Activated CD8-positive, alpha-beta memory T cell treated with anti-CD3 and anti-CD28 coated beads for 4 hours (primary cell): ENCODE data around the gene RAB34.
A peak's percentile ranks its signal among the peaks of the same experiment; 100 is the strongest.

ENCODE experiments used
- DNase-seq, 2 donors: peaks; one replicate each; pipeline ENCODE4 v3.0.0-alpha.2; 2020; ENCODE audit warnings: low read depth in 2 of 2

RAB34 gene

DNA sequence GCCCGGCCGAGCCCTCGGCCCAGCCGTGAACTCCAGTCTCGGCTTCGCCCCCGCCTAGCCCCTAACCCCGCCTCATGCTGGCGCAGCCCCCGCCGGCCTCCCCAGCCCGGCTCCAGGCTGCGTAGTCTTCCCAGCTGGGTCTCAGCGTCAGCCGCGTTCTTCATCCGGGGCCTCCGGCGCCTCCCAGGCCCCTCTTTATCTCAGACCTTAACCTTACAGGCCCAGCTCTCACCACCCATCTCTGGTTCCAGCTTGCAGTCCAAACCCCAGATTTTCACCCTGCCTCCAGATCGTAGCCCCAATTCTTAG is 6.0 kb downstream of the RAB34 start, which contains the start of gene PROCA1:
TSS of gene PROCA1 (minus strand) at position 166 of the 309 bp plus-strand sequence. CDS start 228 bp downstream, outside the sequence.
- no peak for DNase-seq

DNA sequence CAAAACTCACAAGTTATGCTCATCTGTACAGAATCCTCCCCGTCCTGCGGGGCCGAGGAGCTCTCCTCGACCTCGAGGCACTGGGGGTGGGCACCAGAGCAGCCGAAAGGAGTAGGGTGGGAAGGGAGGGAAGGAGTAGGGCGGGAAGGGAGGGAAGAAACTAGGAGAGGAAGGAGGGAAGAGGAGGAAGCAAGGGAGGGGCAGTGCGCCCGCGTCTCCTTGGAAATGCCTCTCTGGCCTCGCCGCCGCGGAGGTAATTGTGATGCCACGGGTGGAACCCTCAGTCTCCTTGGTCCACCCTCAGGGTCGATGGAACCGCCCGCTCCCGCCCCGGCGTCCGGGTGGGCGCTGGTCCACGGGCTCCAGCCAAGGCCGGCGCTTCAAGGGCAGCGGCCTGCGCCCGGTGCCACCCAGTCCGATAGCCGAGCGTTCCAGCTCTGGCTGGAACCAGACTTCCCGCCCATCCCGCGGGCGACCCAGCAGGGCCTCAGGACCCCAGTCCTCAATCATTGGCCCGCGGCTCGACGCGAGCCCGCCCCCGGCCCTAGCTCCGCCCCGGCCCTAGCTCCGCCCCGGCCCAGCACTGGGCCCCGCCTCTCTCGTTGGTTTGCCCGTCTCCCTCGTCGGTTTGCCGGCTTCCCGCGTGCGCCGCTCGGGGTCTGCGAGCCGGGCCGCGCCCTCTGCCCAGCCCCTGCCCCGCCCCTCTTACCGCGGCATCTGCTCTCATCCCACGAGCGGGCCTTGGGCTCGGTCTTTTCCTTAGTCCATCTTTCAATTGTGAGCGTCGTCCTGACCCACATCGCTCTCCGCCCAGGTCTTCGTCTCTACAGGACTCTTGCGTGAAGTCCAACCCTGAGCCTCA is 6.6 kb downstream of the RAB34 start:
- peak; percentile 72 to 76 for DNase-seq

DNA sequence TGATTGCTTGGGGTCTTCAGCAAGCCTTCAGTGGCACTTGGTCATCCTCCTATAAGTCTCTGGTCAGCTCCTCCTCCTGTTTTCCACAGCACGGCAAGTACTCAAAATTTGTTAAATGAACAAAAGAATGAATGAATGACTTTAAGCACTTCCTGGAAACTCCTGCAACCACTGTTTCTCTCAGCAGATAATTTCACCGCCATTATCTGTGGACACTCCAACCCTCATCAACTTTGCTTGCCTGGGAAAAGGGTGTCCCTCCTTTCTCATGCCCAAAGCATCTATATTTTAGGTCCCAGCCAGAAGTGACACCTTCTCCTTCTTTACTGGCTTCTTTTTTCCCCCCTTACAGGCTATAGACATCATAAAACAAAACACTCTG is 10.3 kb downstream of the RAB34 start:
- no peak for DNase-seq

DNA sequence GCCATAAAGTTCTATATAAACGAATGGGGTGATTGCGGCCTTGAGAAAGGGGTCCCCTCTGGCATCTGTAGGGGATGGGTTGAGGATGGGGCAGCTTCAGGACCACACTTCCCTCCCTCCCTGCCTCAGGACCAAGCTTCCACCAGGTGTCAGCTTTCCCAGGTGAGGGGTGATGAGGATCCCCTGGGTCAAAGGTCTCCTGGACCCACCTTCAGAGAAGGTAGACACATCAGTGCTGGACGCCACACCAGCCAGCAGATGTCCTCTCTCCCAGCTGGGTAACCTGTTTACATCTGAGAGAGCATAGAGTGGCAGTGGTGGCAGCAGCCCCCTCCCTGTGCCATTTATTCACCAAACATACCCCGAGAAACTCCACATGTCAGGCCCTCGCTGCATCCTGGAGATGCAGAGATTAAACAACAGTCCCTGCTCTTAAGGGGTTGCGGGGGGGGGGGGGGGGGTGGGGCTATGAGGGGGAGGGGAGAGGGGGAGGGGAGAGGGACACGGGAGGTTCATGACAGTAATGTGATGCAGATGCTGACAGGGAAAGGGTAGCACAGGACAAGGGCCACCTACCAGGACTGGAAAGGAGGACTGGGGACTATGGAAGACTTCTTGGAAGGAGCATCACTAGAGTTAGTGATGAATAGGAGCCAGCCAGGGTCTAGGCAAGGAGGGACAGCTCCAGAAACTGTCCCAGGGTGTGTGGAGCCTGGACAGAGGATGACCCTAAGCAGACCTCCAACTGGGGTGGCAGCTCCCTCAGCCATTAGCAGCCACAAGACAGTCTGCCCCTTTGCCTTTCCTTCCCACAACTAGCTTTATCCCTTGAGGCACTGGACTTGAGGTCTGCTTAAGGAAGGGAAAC is 11.0 kb downstream of the RAB34 start:
- DNase-seq, result no peak

DNA sequence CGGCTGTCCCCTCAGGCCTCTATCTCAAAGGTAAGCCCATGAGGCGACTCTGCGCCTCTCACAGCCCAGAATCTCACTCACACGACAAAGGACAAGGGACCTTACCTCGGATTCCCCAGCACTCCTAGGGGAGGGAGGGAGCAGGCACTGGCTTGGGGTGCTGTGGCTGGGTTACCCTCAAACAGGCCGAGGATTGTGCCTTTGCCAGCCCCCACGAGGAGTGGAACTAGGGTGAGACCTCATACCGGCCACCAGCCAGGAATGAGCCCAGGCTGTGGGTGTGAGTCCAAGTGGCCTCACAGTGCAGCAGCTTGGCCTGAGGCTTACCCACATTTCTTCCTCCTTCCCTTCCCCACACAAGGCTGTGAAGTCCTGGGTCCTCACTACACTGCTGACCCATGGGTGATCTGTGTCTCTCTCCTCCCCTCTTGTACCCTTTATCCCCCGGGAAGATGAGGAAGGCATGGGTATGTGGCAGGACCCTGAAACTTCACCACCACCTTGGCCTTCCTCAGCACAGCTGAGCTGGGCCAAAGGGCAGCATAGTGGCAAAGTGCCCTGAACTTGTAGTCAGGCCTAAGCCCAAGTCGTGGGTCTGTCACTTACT is 11.8 kb downstream of the RAB34 start:
- no peak for DNase-seq

DNA sequence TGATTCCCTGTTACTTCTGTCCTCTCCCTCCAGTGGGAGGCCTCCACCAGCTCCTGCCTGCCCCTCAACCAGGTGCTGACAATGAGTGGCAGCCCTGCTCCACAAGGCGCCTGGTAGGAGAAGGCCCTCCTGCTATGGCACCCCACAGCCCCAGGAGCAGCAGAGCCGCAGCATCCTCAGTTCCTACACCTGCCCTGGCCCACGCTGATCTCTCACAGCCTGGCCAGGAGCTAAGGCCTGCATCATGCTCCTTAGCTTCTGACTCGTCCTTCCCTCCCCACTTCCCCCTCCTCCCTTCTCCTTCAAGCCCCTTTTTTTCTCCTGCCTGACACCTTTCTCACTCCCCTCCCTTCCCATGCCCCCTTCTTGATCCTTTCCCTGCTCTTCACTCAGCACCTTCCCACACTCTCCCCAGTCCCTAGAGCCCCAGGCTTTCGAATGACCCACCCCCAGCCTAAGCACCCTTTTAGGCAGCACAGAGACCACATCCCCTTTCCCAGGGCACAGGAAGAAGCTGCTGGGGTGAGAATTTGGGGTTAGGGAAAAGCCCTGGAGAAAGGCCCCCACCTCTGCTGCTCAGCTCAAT is 12.5 kb downstream of the RAB34 start:
- no peak for DNase-seq

DNA sequence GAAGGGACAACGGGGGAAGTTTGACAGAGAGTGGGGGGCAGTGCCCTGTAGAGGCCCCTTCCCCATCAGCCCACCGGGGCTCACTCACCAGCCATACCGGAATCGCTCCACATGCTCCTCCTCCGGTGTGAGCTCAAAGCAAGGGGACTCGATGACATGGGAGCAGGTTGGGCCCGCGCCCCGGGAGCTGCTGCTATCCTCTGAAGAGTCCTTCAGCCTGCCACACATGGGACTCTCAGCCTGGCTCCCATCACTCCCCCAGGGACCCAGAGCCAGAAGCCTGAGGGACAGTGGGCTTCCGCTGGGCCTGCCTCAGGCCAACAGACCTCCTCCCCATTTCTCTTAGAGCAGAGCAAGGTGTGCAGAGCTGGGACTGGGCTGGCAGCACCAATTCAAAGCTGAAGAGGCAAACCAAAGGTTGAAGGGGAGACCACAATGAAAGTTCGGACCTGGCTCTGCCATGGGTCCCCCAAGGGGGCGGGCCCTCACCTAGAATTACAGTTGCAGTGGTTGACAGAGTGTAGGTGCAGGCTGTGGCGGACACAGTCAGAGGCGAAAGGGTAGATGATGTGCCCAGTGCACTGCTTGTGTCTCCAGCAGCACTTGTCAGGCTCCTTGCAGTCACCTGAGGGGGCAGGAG is 13.3 kb downstream of the RAB34 start:
- DNase-seq, result no peak

DNA sequence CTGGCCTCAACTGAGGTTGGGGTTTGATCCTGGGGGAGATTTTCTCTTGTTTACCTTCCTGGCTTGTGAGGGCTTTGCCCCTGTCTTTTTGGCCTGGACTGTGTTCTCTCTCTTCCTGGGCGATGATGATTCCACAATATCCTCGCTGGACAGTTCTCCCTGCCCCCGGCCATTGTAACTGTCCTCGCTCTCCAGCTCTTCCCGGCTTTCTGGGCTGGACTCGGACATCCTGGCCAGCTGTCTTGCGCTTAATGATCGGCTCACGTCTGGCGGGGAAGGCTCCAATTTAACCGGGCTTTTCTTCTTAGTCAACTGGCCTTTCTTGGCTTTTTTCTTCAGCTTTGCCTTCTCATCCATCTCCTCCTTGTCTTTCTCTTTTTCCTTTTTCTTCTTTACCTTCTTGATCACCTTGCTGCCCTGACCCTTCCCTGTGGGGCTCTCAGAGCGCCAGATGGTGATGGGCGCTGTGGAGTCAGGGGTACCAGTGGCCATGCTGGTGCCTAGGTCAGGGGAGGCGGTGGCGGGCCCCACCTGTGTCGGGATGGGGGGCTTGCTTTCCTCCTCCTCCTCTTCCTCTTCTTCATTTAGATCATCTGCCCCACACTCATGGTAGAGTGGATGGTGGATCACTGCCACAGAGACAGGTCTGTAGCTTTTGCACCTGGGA is 14.0 kb downstream of the RAB34 start:
- DNase-seq, result no peak

DNA sequence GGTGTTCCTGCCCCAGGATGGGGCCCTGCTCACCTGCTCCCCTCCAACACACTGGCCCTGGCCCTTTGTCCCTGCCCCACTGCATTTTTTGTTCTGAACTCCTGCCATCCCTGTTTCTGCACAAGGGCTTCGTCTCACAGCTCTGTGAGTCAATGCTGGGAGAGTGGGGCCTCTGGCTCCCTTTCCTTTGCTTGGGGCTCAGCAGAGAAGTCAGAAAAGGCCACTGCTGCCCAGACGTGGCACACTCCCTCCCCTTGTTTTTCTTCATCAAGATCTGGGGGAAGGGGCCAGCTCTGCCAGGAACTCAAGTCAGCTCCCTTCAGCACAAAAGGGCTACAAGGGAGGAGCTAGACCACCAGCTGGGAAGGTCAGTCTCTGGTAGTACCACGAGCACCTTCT is 14.9 kb downstream of the RAB34 start:
- DNase-seq, result no peak

DNA sequence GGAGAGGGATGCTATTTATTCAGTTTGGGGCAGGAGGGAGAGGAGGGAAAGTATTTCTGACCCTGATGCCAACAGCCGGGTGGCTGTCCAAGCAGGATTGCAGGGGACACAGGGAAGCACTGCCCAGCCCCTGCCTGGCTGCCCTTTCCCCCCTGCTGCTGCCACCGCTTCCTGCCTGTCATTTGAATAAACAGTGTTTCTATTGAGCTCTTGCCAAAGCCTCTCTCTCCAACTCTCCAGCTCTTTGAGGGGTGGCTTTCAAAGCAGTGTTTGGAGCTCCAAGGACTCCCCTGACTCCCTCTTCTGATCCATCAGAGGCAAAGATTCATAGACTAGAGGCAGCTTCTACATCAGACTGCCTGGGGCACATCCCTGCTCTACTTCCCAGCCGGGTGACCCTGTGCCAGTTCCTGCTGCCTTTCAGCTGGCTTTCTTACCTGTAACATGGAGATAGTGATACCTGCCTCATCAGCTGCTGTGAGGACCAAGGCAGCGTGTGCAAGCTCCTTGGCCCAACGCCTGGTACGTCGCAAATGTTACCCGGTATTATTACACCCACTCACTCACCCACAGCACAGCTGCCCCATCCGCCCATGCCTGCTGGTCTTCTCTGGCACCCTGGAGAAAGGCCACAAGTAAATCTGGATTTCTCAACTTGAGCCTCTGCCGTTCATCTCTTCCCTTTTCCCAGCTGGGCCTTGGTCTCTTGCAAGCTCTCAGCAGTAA is 15.5 kb downstream of the RAB34 start:
- no peak for DNase-seq

DNA sequence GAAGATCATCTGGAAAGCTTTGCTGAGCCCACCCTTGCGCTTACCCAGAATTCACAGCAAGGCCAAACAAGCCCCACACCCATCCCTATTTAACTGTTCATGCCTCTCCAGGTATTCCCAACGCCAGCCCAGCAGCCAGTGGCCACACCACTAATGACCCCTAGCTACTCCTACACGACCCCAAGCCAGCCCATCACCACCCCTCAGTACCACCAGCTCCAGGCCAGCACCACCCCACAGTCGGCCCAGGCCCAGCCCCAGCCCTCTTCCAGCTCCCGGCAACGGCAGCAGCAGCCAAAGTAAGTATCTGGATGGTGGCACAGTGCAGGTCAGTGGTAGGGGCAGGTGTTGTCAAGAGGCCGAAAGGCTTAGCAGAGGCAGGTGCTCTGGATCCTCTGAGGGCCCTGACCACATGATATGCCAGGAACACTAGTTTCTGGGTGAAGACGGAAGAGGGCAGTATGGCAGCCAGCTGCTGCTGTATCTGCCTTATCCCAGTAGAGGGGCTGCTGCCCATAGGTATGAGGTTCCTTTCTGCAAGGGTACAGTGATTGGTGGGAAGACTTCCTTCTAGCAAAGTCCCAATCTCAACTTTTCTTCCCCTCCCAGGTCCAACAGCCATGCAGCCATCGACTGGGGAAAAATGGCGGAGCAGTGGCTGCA is 16.7 kb downstream of the RAB34 start:
- no peak for DNase-seq

DNA sequence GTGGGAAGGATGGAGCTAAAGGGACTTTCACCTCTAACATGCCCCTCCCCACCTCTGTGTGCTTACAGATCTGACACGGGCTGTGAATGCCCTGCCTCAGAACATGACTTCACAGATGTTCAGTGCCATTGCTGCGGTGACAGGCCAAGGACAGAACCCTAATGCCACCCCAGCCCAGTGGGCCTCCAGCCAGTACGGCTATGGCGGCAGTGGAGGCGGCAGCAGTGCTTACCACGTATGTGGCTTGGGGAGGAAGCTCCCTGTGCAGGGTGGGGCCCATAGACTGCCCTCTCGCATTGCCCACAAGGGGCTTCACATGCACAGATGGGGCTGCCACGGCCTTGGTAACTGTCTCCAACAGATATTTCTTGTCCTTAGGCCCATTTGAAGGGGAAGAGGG is 17.4 kb downstream of the RAB34 start:
- no peak for DNase-seq

DNA sequence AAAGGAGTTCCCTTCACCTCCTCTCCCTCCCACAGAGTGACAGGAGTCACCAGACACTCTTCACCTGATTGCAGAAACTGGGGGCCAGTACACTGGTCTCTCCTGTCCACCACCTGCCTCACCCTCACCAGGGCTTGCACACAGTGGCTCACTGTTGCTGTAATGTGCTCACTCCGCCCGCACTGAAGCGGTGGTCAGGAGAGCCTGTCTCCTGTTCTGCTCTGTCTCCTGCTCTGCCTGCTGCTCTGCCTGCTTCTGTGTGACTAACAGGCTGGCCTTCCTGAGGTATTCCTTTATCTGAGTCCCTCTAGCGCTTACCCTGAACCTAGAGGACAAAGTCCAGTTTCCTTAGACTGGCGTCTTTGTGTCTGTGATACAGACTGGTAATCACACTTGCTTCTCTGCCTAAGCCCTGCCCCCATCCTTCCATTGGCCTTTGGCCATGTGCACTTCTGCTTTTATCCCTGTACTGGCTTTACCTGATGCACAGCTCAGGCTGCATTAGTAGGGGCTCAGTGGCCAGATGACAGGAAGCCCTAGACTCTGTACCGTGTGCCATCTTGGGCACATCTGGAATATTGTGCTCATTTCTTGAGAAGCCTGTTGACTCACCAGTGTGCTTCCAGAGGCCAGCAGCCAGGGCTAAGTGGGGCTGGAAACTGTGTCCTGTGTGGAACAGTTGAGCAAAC is 19.3 kb downstream of the RAB34 start:
- no peak for DNase-seq

DNA sequence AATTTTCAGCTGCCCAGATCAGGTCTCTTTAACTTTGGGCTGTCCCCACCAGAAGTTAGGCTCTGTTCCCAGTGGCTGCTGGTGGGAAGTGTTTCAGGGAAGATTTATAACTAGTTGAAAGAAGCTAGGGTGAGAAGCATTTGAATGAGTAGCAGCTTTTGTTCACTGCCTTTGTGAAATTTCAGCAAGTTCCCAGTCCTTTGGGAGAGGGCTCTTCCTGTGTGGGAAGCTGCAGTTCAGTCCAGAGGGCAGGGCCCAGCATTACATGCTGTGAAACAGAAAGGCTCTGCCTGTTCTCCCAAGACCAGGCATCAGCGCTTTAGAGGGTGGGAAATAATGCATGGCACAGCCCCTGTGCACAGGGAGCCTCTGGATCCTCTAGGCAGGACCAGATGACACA is 23.8 kb downstream of the RAB34 start:
- DNase-seq, result no peak

DNA sequence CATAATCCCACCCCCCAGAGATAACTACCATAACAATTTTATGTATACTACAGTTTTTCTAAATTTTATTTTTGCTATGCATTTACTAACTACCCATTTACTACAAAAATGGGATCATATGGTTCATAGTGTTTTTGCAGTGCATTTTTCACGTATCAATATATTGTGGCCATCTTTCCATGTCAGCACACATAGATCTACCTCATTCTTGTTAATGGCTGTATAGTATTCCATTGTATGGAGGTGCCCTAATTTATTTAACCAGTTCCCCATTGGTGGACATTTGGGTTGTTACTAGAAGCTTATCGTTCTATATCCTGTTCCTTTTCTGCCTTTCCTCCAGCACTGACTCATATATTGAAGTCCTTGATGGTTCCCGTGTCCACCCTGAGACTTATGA is 28.7 kb downstream of the RAB34 start:
- DNase-seq, result no peak

DNA sequence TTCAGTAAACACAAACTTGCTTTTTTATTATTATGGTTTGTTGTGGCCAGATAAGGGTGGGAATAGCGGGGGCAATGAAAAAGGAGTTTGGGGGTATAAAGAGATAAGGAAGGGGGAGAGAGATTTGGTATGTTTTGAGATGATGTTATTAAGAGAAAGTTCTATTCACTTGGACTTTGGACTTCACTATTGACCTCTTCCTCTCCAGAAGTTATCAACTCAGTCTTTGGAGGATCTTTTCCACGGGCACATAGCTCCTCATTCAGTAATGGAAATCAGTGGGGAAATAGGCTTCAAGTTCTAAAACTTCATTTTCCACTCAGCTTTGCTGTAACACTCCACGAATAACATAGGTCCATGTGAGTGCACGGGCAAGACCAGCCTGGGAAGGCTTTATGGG is 29.2 kb downstream of the RAB34 start:
- DNase-seq, result no peak

DNA sequence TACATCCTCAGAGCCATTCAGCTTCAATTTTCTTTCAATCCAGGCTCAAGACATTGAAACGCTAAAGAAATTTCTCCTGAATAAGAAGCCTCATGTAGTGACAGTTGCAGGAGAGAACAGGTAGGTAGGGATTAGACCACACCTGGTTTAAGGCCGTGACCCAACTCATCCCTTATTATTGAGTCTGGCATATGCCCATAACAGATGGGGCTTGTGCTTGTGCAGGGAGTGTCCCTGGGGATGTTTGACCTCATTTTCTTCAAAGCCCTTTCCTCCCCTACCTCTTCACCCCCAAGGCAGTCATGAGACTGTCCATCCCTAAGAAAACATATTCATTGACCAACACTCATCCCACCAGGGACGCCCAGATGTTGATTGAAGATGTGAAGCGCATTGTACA is 31.4 kb downstream of the RAB34 start:
- no peak for DNase-seq

DNA sequence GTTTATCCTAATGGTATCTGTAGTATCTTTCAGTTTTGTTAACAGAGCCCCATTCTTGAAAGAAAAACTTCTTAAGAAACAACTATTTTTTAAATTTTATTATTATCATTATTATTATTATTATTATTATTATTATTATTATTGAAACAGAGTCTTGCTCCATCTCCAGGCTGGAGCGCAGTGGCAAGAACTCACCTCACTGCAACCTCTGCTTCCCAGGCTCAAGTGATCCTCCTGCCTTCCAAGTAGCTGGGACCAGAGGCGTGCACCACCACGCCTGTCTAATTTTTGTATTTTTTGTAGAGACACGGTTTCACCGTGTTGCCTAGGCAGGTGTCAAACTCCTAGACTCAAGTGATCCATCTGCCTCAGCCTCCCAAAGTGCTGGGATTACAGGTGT is 32.3 kb downstream of the RAB34 start:
- no peak for DNase-seq

DNA sequence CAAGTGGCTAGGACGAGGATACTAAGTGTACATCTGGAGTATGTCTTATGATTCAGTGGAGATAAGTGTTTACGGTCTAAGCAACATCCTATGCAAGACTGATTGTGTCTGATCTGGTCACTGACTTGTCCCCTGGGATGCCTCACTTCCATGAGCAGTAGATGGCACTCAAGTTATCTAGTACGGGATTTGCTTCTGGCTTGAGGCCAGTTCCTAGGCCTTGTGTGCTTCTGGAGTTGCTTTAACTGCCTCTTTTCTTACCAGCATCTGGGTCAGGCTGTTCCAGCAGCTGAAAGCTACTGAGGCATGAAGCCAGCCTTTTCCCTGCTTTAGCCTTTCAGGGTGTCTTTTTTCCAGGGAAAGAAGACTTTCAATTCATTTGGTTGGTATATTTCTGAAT is 32.7 kb downstream of the RAB34 start:
- no peak for DNase-seq
